ENCODE results near the gene ACSF2. TPM values are rescaled to one million over a fixed set of nuclear protein-coding genes. Genes with fewer than 3 reads are reported as not detected.

ACSF2 gene
- total RNA-seq, 1 experiment from 2014 or later, result 12.2 TPM

GRCh38 chr17:50521514-50521913 lies 95.5 kb downstream of the ACSF2 start:
- Histone ChIP-seq H4K91ac (ENCODE audit: insufficient read length, low read depth, low read length) (no peak overlapping the region), H3K4me1 (ENCODE audit: insufficient read depth, low read length) (no peaks in the 10 kb centered on the region), H3K56ac (ENCODE audit: insufficient read length, low read depth, low read length) (no peak overlapping the region), H4K8ac (replicated peaks; ENCODE audit: insufficient read length, low read depth, low read length) (no peak overlapping the region), H2BK15ac (ENCODE audit: low read depth, low read length) (no peak overlapping the region), H2BK12ac (ENCODE audit: insufficient read length, low read depth, low read length) (no peak overlapping the region), H3K9ac (ENCODE audit: extremely low read depth, insufficient read length, low read length) (no peak overlapping the region), H2BK5ac (ENCODE audit: insufficient read length, low read length) (no peak overlapping the region), H3K23me2 (ENCODE audit: insufficient read length, low read depth, low read length, poor library complexity, severe bottlenecking) (no peaks in the 10 kb centered on the region), H2BK120ac (ENCODE audit: low read depth, low read length, poor library complexity, severe bottlenecking) (no peak overlapping the region), H3K4ac (ENCODE audit: low read depth, low read length) (no peak overlapping the region), H3T11ph (ENCODE audit: low read length) (no peak overlapping the region), H4K20me1 (ENCODE audit: control insufficient read depth, insufficient read depth, insufficient read length) (no peaks in the 10 kb centered on the region), H3K14ac (ENCODE audit: insufficient read depth, low read length) (no peak overlapping the region), H3K79me1 (ENCODE audit: insufficient read depth, low read depth, low read length, poor library complexity, severe bottlenecking) (no peaks in the 10 kb centered on the region), H2AFZ (ENCODE audit: low read length) (no peak overlapping the region), H3K79me2 (ENCODE audit: insufficient read depth, low read length) (no peaks in the 10 kb centered on the region), H2BK20ac (ENCODE audit: low read depth, low read length, poor library complexity, severe bottlenecking) (no peak overlapping the region), H3K4me2 (ENCODE audit: insufficient read depth, insufficient read length, low read length) (no peak overlapping the region), H3K18ac (ENCODE audit: insufficient read length, low read depth, low read length) (no peak overlapping the region), H3K27me3 (ENCODE audit: insufficient read depth, low read length) (no peaks in the 10 kb centered on the region), H3K9me3 (ENCODE audit: control insufficient read depth, low read depth, low read length) (no peaks in the 10 kb centered on the region), H3K23ac (ENCODE audit: insufficient read length, low read depth, low read length) (no peak overlapping the region), H3K27ac (ENCODE audit: insufficient read length, low read depth, low read length) (no peak overlapping the region), H2AK5ac (ENCODE audit: insufficient read length, low read length) (no peak overlapping the region), H4K5ac (ENCODE audit: insufficient read length, low read depth, low read length) (no peak overlapping the region)
- no peak for DNase-seq
- Mint-ChIP-seq H3K4me3 (no peak overlapping the region), H3K4me1 (peaks cover 4 to 8% of the 10 kb centered on the region in 2 experiments; a peak in 2 of 4 replicates), H3K27ac (no peak overlapping the region), H3K27me3 (ENCODE audit: low read depth) (peaks cover 3% of the 10 kb centered on the region; the same call in 1 of the 2 replicates), H3K36me3 (ENCODE audit: insufficient read depth in 1 of 3, low read depth in 3 of 3) (no peaks in the 10 kb centered on the region), H3K9me3 (no peaks in the 10 kb centered on the region)
- WGBS (ENCODE audit: extremely low coverage, insufficient read length, low lambda C conversion rate), result no CpG with 5 or more reads among the region's 2 CpGs
- no peak for TF ChIP-seq CTCF (conservative IDR thresholded peaks at IDR 0.05)
